Endothelial cell of umbilical vein (primary cell): ENCODE data around the gene RCVRN.

Experiments used
- EZH2 ChIP-seq: IDR thresholded peaks from 2 replicates; pipeline ENCODE4 v1.6.1; 2012; ENCODE audit warnings: borderline replicate concordance, low read depth, mild to moderate bottlenecking, moderate library complexity, low read length, inconsistent platforms; ENCODE audit not compliant: severe bottlenecking
- FOS ChIP-seq: IDR thresholded peaks from 2 replicates; pipeline ENCODE4 v1.6.1; 2011; ENCODE audit warnings: mild to moderate bottlenecking, low read length, moderate library complexity, borderline replicate concordance; ENCODE audit not compliant: insufficient read depth
- GATA2 ChIP-seq: IDR thresholded peaks from 2 replicates; pipeline ENCODE4 v1.7.0; 2011; ENCODE audit warnings: low read depth, mild to moderate bottlenecking, moderate library complexity, mixed read lengths, low read length; ENCODE audit not compliant: insufficient read length, insufficient read depth
- MYC ChIP-seq: IDR thresholded peaks from one replicate; pipeline ENCODE4 v1.6.1; 2011; ENCODE audit warnings: mild to moderate bottlenecking, low read depth, low read length
- POLR2A ChIP-seq: IDR thresholded peaks from 2 replicates; pipeline ENCODE4 v1.6.1; 2012; ENCODE audit warnings: low read depth, mild to moderate bottlenecking, control low read depth, low read length
- POLR2AphosphoS5 ChIP-seq: IDR thresholded peaks from 2 replicates; pipeline ENCODE4 v1.6.1; 2012; ENCODE audit warnings: low read depth, mild to moderate bottlenecking, control low read depth, low read length, moderate library complexity; ENCODE audit not compliant: insufficient read depth
- TF ChIP-seq, protein P1 (sequence below), 2 donors: IDR thresholded peaks; 1 replicate in 1 of 2; 2 replicates in 1 of 2; pipeline ENCODE4 v1.5.1; 2011; ENCODE audit warnings: low read length in 2 of 2, mild to moderate bottlenecking in 2 of 2, moderate library complexity in 2 of 2, control low read depth in 1 of 2, inconsistent platforms in 1 of 2, low read depth in 1 of 2; ENCODE audit not compliant: insufficient read depth in 1 of 2; ENCODE audit errors: extremely low read depth in 1 of 2
- TF ChIP-seq, protein P2 (sequence below): IDR thresholded peaks from 2 replicates; pipeline ENCODE4 v1.6.1; 2011; ENCODE audit not compliant: insufficient read depth, insufficient read length

DNA sequence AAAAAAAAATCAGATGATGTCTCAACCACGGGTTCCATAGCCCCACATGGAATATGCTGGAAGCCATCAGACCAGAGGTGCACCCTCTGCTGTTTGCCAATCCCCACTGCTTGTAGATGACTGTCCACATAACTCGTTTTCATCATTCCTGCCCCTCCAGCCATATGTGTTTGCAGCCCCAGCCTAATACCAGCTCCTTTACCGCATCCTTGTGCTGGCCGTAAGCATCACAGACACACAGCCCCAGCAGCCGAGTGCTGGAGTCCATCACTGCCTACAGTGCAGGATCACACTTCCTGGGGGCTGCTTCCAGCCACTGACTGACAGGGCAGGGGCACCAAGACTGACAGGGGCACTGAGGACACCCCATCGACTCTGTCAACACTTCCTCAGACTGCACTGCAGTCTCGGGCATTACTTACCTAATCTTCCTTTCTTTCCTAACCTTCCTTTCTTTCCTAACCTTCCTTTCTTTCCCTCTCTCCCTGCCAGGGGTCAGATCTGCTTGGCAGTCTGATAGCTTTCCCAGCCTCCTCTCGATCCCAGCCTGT is 5.0 kb downstream of the RCVRN start:
- TF ChIP-seq POLR2A (no peak), EZH2 (no peak), MYC (no peak), FOS (no peak), POLR2AphosphoS5 (no peak), GATA2 (no peak)
- TF ChIP-seq, protein P1, sequence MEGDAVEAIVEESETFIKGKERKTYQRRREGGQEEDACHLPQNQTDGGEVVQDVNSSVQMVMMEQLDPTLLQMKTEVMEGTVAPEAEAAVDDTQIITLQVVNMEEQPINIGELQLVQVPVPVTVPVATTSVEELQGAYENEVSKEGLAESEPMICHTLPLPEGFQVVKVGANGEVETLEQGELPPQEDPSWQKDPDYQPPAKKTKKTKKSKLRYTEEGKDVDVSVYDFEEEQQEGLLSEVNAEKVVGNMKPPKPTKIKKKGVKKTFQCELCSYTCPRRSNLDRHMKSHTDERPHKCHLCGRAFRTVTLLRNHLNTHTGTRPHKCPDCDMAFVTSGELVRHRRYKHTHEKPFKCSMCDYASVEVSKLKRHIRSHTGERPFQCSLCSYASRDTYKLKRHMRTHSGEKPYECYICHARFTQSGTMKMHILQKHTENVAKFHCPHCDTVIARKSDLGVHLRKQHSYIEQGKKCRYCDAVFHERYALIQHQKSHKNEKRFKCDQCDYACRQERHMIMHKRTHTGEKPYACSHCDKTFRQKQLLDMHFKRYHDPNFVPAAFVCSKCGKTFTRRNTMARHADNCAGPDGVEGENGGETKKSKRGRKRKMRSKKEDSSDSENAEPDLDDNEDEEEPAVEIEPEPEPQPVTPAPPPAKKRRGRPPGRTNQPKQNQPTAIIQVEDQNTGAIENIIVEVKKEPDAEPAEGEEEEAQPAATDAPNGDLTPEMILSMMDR (IDR thresholded peaks at IDR 0.05; ENCODE audit: extremely low read depth in 1 of 2, insufficient read depth in 1 of 2, low read depth in 1 of 2, low read length in 2 of 2) = no peak
- TF ChIP-seq, protein P2, sequence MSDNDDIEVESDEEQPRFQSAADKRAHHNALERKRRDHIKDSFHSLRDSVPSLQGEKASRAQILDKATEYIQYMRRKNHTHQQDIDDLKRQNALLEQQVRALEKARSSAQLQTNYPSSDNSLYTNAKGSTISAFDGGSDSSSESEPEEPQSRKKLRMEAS = no peak
